PC-3 (cell line): Measurements from ENCODE around the gene NEUROD6. TPM values are rescaled to one million over a fixed set of nuclear protein-coding genes. Genes with fewer than 3 reads are reported as not detected.

Experiments used
- ATAC-seq: fragments of 200-7000 bp; cut with Tn5 transposase; 2 replicates; pipeline ENCODE4 v1.9.1; 2020; ENCODE audit warnings: mild to moderate bottlenecking, moderate library complexity
- BruUV-seq: library from RNA; stranded (reverse); fragments of 400-500 nt; replicated peaks from 2 replicates; lab custom pipeline; 2021; lab: Mats Ljungman, UMichigan
- CTCF ChIA-PET: fragments of 300-600 bp; sonication (Branson Sonifier 250); formaldehyde crosslinking; loops from one replicate; lab custom pipeline; 2022; ENCODE audit warnings: antibody characterized with exemption; lab: Charles Lee
- POLR2A ChIA-PET: fragments of 300-600 bp; sonication (Branson Sonifier 250); formaldehyde crosslinking; loops from one replicate; lab custom pipeline; 2022; ENCODE audit warnings: antibody characterized with exemption; ENCODE audit not compliant: unreplicated experiment; lab: Charles Lee
- DNase-seq: peaks from one replicate; pipeline ENCODE4 v3.0.0-alpha.2; 2015
- H2AFZ ChIP-seq: fragments of 300-600 bp; sonication (generic); 2 replicates; pipeline ENCODE4 v1.6.0; 2016; ENCODE audit warnings: antibody characterized with exemption, low read length
- H3F3A ChIP-seq: fragments of 300-600 bp; sonication (generic); one replicate; pipeline ENCODE4 v1.6.0; 2017; ENCODE audit warnings: antibody characterized with exemption, low read length, control low read depth, mild to moderate bottlenecking; ENCODE audit not compliant: unreplicated experiment
- H3K27ac ChIP-seq: fragments of 300-600 bp; sonication (generic); 2 replicates; pipeline ENCODE4 v1.5.1; 2016; ENCODE audit warnings: mild to moderate bottlenecking, low read length
- H3K27me3 ChIP-seq: fragments of 300-600 bp; sonication (generic); 2 replicates; pipeline ENCODE4 v1.6.1; 2016; ENCODE audit warnings: low read length, mixed read lengths
- H3K36me3 ChIP-seq: fragments of 300-600 bp; sonication (generic); 2 replicates; pipeline ENCODE4 v1.6.1; 2016; ENCODE audit warnings: low read depth, mixed run types, low read length, mixed read lengths
- H3K4me1 ChIP-seq: fragments of 300-600 bp; sonication (generic); 2 replicates; pipeline ENCODE4 v1.5.1; 2016; ENCODE audit warnings: low read length; ENCODE audit not compliant: insufficient read depth
- H3K4me2 ChIP-seq: fragments of 300-600 bp; sonication (generic); 2 replicates; pipeline ENCODE4 v1.6.0; 2016; ENCODE audit warnings: low read length
- H3K4me3 ChIP-seq: fragments of 300-600 bp; sonication (generic); 2 replicates; pipeline ENCODE4 v1.5.1; 2016; ENCODE audit warnings: mild to moderate bottlenecking, low read length, mixed read lengths
- H3K79me2 ChIP-seq: fragments of 300-600 bp; sonication (generic); 2 replicates; pipeline ENCODE4 v1.6.1; 2017; ENCODE audit warnings: low read length, mixed read lengths
- H3K9ac ChIP-seq: fragments of 300-600 bp; sonication (generic); 2 replicates; pipeline ENCODE4 v1.6.0; 2016; ENCODE audit warnings: mild to moderate bottlenecking, low read length
- H3K9me2 ChIP-seq: fragments of 300-600 bp; sonication (generic); replicated peaks from 2 replicates; pipeline ENCODE4 v1.6.1; 2016; ENCODE audit warnings: mixed run types, low read length, mixed read lengths
- H3K9me3 ChIP-seq: fragments of 300-600 bp; sonication (generic); 2 replicates; pipeline ENCODE4 v1.6.1; 2016; ENCODE audit warnings: low read length, mixed read lengths
- H4K20me1 ChIP-seq: fragments of 300-600 bp; sonication (generic); 2 replicates; pipeline ENCODE4 v1.6.1; 2016; ENCODE audit warnings: low read length, mixed read lengths
- EZH2 ChIP-seq: fragments of 300-600 bp; sonication (generic); IDR thresholded peaks from one replicate; pipeline ENCODE4 v1.6.1; 2017; ENCODE audit warnings: antibody characterized with exemption, mild to moderate bottlenecking, low read length; ENCODE audit not compliant: unreplicated experiment
- EZH2phosphoT487 ChIP-seq: fragments of 300-600 bp; sonication (generic); IDR thresholded peaks from 2 replicates; pipeline ENCODE4 v1.6.1; 2018; ENCODE audit warnings: mild to moderate bottlenecking, antibody characterized with exemption, low read length, borderline replicate concordance
- intact Hi-C: fragments of 100-400 bp; cut with micrococcal nuclease; formaldehyde crosslinking; loops from 2 replicates; pipeline ENCODE4 v1.9.0; 2023
- total RNA-seq: library from RNA; depleted of rRNA; stranded (reverse); fragments of >200 nt; gene quantifications from 2 replicates; pipeline ENCODE4 v1.2.3, GENCODE V29; 2014
- TF ChIP-seq, protein P1 (sequence below): fragments of 300-600 bp; sonication (generic); conservative IDR thresholded peaks from 2 replicates; pipeline ENCODE4 v1.5.1; 2017; ENCODE audit warnings: antibody characterized with exemption, low read depth, mild to moderate bottlenecking, low read length

The NEUROD6 gene
- total RNA-seq, 1 experiment from 2014 or later, result not detected

DNA sequence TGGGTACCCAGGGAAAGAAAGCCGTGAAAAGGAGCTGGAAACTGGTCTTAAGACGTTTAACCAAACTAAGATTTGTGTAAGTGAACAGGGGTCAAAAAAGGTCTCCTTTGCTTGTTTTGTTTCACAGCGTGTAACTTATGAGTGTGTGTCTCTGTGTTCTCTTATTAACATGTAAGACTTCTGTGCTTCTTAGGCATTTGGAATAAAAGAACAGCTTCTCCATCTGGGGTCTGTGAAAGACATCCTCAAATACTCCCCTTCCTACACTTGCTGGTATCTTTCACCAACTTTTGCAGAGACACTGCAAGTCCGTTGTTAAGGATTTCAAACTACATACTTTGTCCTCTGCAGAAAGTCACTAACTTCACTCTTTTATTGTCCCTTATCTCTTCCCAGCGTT is 615 bp upstream of the NEUROD6 start:
- Histone ChIP-seq H2AFZ (no peak overlapping the region), H3K4me1 (no peaks in the 10 kb centered on the region), H3K9ac (no peak overlapping the region), H3F3A (no peaks in the 10 kb centered on the region), H3K4me2 (no peak overlapping the region), H3K27ac (no peak overlapping the region), H4K20me1 (no peaks in the 10 kb centered on the region), H3K36me3 (no peaks in the 10 kb centered on the region), H3K9me2 (no peaks in the 10 kb centered on the region), H3K79me2 (no peaks in the 10 kb centered on the region), H3K27me3 (peaks cover 90% of the 10 kb centered on the region), H3K9me3 (no peaks in the 10 kb centered on the region), H3K4me3 (no peak overlapping the region)
- ATAC-seq, result no peak
- TF ChIP-seq EZH2 (no peak), EZH2phosphoT487 (no peak)
- TF ChIP-seq, protein P1, sequence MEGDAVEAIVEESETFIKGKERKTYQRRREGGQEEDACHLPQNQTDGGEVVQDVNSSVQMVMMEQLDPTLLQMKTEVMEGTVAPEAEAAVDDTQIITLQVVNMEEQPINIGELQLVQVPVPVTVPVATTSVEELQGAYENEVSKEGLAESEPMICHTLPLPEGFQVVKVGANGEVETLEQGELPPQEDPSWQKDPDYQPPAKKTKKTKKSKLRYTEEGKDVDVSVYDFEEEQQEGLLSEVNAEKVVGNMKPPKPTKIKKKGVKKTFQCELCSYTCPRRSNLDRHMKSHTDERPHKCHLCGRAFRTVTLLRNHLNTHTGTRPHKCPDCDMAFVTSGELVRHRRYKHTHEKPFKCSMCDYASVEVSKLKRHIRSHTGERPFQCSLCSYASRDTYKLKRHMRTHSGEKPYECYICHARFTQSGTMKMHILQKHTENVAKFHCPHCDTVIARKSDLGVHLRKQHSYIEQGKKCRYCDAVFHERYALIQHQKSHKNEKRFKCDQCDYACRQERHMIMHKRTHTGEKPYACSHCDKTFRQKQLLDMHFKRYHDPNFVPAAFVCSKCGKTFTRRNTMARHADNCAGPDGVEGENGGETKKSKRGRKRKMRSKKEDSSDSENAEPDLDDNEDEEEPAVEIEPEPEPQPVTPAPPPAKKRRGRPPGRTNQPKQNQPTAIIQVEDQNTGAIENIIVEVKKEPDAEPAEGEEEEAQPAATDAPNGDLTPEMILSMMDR, result no peak
- no TSS peak for BruUV-seq
- POLR2A ChIA-PET, result no interaction called here
- intact Hi-C loops, result no loop called here
- CTCF ChIA-PET, result no interaction called here
- no peak for DNase-seq

DNA sequence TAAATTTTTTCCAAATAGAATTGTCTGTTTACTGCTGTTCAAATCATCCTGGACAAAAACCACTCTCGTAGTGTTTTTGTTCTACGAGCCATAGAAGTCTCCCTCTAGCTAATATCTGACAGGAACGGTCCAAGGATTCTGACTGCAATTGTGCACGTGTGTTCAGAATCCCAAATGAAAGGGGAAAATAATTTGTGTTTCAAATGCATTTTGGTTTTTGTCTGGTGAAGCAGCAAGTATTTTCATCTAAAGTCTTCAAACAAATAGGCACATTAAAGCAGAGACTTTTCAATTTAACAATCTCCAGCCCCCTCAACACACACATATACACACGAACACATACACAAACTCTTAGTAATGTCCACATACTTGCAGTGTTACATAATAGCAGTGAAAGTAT is 475 bp downstream of the NEUROD6 start:
- Histone ChIP-seq H3K36me3 (no peaks in the 10 kb centered on the region), H3K4me3 (no peak overlapping the region), H3K9me2 (no peaks in the 10 kb centered on the region), H3K27ac (no peak overlapping the region), H3K27me3 (peaks cover 90% of the 10 kb centered on the region), H3K4me2 (no peak overlapping the region), H4K20me1 (no peaks in the 10 kb centered on the region), H2AFZ (no peak overlapping the region), H3F3A (no peaks in the 10 kb centered on the region), H3K9ac (no peak overlapping the region), H3K9me3 (no peaks in the 10 kb centered on the region), H3K79me2 (no peaks in the 10 kb centered on the region), H3K4me1 (no peaks in the 10 kb centered on the region)
- ATAC-seq (no peak), DNase-seq (no peak)
- ChIA-PET CTCF (no interaction called here), POLR2A (no interaction called here)
- BruUV-seq, result no TSS peak
- TF ChIP-seq, protein P1, result no peak
- TF ChIP-seq EZH2phosphoT487 (no peak), EZH2 (no peak)
- intact Hi-C loops, result no loop called here

DNA sequence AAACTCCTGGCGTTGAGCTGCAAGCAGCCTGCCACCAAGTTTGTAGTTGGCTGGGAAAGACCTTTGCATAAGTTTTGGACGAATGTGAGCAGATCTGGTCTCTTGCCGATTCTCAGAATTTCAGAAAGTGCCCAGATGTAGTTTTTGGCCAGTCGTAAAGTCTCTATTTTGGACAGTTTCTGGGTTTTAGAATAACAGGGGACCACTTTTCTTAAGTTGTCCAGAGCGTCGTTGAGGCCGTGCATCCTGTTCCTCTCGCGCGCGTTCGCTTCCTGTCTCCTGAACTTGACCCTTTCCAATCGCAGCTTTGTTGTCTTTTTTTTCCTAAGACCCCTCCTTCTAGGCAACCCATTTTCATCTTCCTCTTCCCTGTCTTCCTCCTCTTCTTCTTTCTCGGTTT is 1.8 kb downstream of the NEUROD6 start:
- no peak overlapping the region for H3K4me3 ChIP-seq
- no peak for TF ChIP-seq EZH2
- no peak for TF ChIP-seq EZH2phosphoT487
- TF ChIP-seq, protein P1, result no peak
- no peak overlapping the region for H3K27ac ChIP-seq
- peaks cover 83% of the 10 kb centered on the region for H3K27me3 ChIP-seq
- H3F3A ChIP-seq, result no peaks in the 10 kb centered on the region
- H3K79me2 ChIP-seq, result no peaks in the 10 kb centered on the region
- no peaks in the 10 kb centered on the region for H3K4me1 ChIP-seq
- no peaks in the 10 kb centered on the region for H3K9me3 ChIP-seq
- ATAC-seq, result no peak
- BruUV-seq, result no TSS peak
- H3K9ac ChIP-seq, result no peak overlapping the region
- H2AFZ ChIP-seq, result no peak overlapping the region
- no peaks in the 10 kb centered on the region for H4K20me1 ChIP-seq
- ChIA-PET CTCF (no interaction called here), POLR2A (no interaction called here)
- no peak for DNase-seq
- H3K4me2 ChIP-seq, result no peak overlapping the region
- no peaks in the 10 kb centered on the region for H3K9me2 ChIP-seq
- no peaks in the 10 kb centered on the region for H3K36me3 ChIP-seq
- intact Hi-C loops, result no loop called here
